ENCODE results near the gene MSI2.

Gene MSI2

GRCh38 chr17:57650548-57650947, 394.2 kb downstream of the MSI2 start:
- no peak for DNase-seq
- intact Hi-C loops (cut with DNase I): no loop called here

GRCh38 chr17:57651451-57651850, 395.1 kb downstream of the MSI2 start:
- no peak for DNase-seq
- intact Hi-C loops (cut with DNase I): no loop called here

GRCh38 chr17:57651996-57652395, 395.7 kb downstream of the MSI2 start:
- intact Hi-C loops (cut with DNase I): no loop called here
- no peak for DNase-seq

- intact Hi-C loops (cut with DNase I): no loop called here
- DNase-seq: no peak
These were observed 396.5 kb downstream of the MSI2 start for GRCh38 chr17:57652811-57653210.

GRCh38 chr17:57653279-57653678, 397.0 kb downstream of the MSI2 start:
- DNase-seq: no peak
- intact Hi-C loops (cut with DNase I): no loop called here

- intact Hi-C loops (cut with DNase I): no loop called here
- DNase-seq: peak in 1 of 10 donors; percentile 13
These were observed 397.9 kb downstream of the MSI2 start for GRCh38 chr17:57654040-57654775.

GRCh38 chr17:57655553-57655952, 399.2 kb downstream of the MSI2 start:
- intact Hi-C loops (cut with DNase I): no loop called here
- DNase-seq: no peak

GRCh38 chr17:57657211-57657610, 400.9 kb downstream of the MSI2 start:
- intact Hi-C loops (cut with DNase I): no loop called here

GRCh38 chr17:57662041-57662440, 405.7 kb downstream of the MSI2 start:
- DNase-seq: no peak
- intact Hi-C loops (cut with DNase I): no loop called here

More at GRCh38 chr17:57657211-57657610, 400.9 kb downstream of the MSI2 start:
- DNase-seq: no peak

- intact Hi-C loops (cut with DNase I): no loop called here
- peak; percentile 97 to 100 (median 99) for DNase-seq
These were observed 406.5 kb downstream of the MSI2 start for GRCh38 chr17:57662644-57663308.

GRCh38 chr17:57663326-57664070, 407.2 kb downstream of the MSI2 start:
- intact Hi-C loops (cut with DNase I): no loop called here
- DNase-seq: peak in 2 of 10 donors; percentile 28 to 34

- DNase-seq: no peak
These were observed 408.8 kb downstream of the MSI2 start for GRCh38 chr17:57665128-57665527.

GRCh38 chr17:57665696-57666095, 409.4 kb downstream of the MSI2 start:
- no peak for DNase-seq
- intact Hi-C loops (cut with DNase I): no loop called here

More at GRCh38 chr17:57665128-57665527, 408.8 kb downstream of the MSI2 start:
- intact Hi-C loops (cut with DNase I): no loop called here

- intact Hi-C loops (cut with DNase I): no loop called here
- DNase-seq: no peak
These were observed 410.0 kb downstream of the MSI2 start for GRCh38 chr17:57666201-57666870.

GRCh38 chr17:57666946-57667345, 410.6 kb downstream of the MSI2 start:
- no peak for DNase-seq
- intact Hi-C loops (cut with DNase I): no loop called here

GRCh38 chr17:57667461-57667923, 411.2 kb downstream of the MSI2 start:
- intact Hi-C loops (cut with DNase I): no loop called here
- DNase-seq: no peak

GRCh38 chr17:57668332-57668731, 412.0 kb downstream of the MSI2 start:
- DNase-seq: no peak
- intact Hi-C loops (cut with DNase I): no loop called here

- intact Hi-C loops (cut with DNase I): loop anchor here (1.0 to 5.0 kb wide), 3 partner anchors 67 to 538 kb away; no protein-coding TSS in a partner anchor
- DNase-seq: no peak
These were observed 413.6 kb downstream of the MSI2 start for GRCh38 chr17:57669671-57670529.

- intact Hi-C loops (cut with DNase I): loop anchor here (5.0 kb wide), 2 partner anchors 429 to 539 kb away; no protein-coding TSS in a partner anchor
- no peak for DNase-seq
These were observed 414.6 kb downstream of the MSI2 start for GRCh38 chr17:57670769-57671569.
